OCI-M1 (cell line): ENCODE data around the gene NPAS2.

Source experiments
- DNase-seq: peaks from one replicate; lab custom pipeline; 2025; lab: John Stamatoyannopoulos, UW

The NPAS2 gene

GRCh38 chr2:100965596-100965995 is 145.7 kb downstream of the NPAS2 start:
- DNase-seq = no peak

DNA sequence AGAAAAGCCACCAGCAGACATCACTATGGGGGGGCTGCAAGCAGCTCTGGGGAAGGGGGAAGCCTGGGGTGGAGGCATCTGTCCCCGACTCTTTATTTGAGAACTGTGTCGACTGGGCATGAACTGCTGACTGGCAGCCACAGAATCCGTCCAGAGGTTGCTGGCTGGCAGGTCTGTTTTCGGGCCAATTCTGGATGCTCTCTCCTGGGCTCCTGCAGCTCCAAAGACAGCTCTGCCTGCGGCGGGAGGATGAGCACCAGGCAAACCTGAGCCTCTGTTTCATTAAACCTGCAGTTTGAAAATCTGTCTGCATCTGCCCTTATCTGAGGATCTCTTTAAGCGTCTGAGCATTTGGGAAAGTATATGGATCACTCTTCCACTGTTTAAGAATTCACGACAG is 147.8 kb downstream of the NPAS2 start:
- no peak for DNase-seq

GRCh38 chr2:100968146-100969145 is 148.5 kb downstream of the NPAS2 start:
- DNase-seq = no peak

- no peak for DNase-seq
These were observed 150.1 kb downstream of the NPAS2 start for GRCh38 chr2:100969998-100970397.

- DNase-seq = no peak
These were observed 151.3 kb downstream of the NPAS2 start for GRCh38 chr2:100971221-100971620.

GRCh38 chr2:100972452-100972851 is 152.5 kb downstream of the NPAS2 start:
- no peak for DNase-seq

DNA sequence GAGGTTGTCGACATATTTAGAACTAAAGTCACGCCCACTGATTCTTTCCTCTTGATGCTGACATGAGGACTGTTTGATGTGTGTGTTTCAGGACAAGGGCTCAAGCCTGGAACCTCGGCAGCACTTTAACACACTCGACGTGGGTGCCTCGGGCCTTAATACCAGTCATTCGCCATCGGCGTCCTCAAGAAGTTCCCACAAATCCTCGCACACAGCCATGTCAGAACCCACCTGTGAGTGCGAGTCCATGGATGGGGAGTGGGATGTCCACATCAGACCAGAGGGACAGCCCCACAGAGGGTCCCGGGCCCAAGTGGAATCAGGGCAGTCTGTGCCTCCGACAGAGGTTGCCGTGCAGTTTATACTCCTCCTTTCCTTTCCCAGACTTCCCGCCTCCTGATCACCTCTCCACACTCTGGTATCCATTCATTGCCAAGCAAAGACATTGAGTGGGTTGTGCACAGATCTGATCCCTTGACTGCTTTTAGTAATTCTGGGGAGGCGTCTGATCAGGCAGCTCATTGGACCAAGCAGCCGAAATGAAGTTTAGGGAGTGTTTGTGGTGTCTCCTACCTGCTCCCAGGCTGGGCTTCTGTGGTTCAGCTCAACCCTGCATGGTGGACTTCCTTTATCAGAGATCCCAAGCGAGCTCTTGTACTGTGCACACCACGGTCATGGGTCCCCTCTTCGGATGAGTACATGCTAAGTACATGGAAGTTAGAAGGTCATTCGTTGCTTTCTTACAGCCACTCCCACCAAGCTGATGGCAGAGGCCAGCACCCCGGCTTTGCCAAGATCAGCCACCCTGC is 155.0 kb downstream of the NPAS2 start:
- DNase-seq = no peak

DNA sequence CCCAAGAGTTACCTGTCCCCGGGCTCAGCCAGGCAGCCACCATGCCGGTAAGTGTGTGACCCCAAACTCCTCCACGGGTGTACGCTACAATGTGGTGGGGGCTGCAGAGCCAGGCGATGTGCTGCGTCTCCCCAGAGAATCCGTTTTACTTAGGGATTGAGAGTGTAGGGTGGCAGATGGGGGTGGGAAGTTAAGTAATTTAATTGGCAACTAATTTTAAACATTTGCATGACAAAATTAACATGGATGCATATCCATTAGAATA is 155.5 kb downstream of the NPAS2 start:
- DNase-seq = no peak

- DNase-seq = no peak
These were observed 156.1 kb downstream of the NPAS2 start for GRCh38 chr2:100976061-100976460.

DNA sequence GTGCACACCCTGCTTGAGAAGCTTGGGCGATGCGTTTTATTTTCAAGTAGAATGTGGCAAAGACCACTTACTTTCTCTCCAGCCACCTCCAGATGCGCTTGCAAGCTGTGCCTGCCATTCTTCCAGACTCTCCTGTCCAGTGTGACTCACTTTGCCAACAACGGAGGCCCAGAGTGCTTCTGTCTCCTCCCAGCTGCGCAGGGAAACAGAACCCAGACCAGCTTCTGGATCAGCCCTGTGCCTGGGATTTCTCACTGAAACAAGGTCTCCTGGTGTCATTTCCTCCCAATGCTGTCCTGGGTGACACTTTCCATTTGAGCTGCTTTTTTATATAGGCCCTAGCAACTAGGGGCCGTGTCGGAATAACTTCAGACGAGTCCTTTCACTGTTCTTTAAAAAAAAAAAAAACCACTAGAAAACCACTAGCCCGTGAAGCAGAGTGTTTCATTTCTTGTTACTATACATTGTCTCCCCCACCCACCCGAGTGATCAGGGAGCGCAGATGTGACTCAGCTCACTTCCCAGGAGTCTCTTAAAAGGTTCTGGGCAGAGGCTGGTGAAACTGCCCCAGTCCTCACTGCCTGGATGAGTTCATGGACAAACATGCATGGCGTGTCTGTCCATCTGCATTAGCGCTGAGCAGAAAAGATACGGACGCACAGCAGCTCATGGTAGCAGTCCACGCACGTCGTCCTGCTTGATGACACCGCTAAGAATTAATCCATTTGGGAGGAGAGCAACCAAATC is 156.9 kb downstream of the NPAS2 start:
- DNase-seq = no peak

DNA sequence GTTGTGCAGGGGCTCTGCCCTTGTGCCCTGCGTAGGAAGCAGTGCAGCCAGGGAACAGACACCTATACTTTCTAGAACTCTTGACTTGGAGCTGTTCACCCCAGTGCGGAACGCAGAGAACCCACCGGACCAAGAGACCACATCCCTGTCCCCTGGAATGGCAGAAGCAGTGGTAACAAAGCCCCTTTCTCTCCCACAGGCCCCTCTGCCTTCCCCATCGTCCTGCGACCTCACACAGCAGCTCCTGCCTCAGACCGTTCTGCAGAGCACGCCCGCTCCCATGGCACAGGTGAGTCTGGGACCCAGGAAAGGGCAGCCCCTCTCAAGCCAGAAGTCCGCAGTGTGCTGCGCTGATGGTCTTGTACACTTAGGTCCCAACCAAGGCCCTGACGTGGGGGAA is 157.6 kb downstream of the NPAS2 start:
- no peak for DNase-seq

DNA sequence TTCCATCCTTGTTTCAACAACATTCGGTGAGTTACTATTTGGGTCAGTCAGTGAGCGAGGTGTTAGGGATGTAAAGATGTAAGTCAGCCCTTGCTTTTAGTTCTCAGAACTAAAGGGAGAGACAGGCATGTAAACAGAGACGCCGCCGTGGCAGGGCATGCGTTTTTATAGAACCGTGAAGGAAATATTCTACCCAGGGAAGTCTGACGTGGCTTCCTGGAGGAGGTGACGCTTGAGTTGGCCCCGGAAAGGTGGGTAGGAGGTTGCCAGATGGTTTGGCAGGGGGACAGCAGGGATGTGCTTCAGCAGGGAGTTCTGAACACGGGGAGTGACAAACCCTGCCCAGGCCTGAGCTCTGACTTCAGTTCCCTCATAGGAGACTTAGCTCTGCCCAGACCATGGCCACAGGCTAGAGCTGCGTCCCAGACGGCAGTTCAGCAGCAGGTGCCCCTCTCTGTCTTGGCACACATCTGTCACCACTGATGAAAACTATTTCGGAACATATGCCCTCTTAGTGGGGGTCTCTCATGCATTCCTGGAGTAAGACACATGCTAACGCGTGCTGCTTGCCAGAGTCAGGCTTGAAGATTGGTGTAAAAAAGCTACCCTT is 158.7 kb downstream of the NPAS2 start:
- no peak for DNase-seq

- no peak for DNase-seq
These were observed 160.1 kb downstream of the NPAS2 start for GRCh38 chr2:100980046-100980445.

DNA sequence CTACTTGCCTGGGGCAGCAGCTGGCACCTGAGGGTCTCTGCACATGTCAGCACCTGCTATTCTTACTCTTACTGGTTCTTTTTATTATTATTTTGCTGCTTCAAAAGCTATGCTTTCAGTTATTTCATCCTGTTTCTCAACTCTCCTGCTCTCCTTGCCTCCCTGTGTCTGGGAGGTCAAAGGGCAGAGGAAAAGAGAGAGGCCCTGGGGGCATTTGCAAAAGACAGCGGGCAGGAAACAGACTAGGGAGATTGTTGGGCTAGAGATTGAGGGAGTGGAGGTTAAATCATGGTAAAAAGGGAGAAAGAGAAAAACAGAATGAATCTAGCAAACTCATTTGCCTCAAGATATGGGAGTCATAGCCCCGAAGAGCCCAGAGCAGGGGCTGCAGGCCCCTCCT is 161.1 kb downstream of the NPAS2 start:
- DNase-seq = no peak

DNA sequence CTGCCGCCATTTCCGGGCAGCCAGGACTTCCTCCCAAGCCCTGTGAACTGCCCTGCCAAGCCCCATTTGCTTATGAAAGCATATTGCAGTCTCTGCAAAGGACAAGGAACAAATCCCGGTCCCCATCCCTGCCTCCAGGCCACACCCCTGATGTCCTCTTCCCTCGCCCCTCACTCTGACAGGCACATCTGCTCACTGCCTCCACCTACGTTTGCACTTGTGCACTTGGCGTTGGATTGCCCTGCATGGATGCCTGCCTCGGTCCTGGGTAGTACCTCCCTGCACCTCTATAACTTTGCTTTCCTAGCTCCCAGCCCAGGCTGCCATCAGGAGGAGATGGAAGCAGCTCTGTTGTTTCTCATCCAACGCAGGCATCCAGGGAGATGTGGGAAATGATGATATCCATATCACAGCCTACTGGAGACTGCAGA is 162.5 kb downstream of the NPAS2 start:
- no peak for DNase-seq

DNA sequence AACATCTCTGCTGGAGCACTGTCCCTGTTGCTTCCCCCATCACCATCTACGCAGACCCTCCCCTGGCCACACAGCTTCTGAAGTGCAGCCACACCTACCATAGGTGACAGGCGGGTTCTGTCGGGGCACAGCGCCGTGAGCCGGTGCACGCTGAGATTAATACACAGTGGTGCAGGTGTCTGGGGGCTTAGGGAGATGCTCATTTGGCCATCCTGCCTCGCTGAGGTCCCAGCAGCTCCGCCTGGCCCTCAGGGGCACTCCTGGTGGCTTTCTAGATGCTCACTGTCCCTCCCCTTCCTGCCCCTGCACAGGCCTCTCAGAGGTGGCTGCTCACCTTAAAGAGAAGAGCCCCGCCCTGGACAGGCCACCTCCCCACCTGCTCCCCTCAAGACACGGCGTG is 163.3 kb downstream of the NPAS2 start:
- DNase-seq = no peak

DNA sequence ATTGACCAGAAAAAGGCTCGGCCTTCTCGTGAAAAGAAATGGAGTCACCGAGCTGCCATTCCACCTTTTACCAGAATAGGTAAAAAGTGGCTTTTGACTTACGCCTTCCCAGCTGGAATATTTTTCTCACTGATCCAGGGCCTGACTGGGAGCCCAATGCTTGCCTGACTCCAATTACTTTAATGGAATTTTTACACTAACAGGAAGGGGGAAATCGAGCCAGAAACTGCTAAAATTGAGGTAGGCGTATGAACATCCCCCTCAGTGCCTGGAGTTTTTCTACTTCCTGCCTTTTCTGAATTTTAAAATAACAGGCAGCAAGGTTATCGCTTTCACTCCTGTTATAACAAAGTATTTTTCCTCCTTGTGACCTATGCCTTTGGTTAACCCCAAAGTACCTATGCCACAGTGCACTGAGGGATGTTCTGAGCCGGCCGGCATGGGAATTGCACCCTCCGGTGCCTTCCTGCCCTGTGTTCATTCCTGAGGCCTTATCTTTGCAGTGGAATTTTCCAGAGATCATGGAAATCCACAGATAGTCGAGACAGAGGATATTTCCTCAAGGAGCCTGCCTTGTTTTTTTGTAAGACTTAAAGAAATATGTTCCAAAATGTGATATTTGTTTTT is 163.9 kb downstream of the NPAS2 start:
- DNase-seq = no peak

DNA sequence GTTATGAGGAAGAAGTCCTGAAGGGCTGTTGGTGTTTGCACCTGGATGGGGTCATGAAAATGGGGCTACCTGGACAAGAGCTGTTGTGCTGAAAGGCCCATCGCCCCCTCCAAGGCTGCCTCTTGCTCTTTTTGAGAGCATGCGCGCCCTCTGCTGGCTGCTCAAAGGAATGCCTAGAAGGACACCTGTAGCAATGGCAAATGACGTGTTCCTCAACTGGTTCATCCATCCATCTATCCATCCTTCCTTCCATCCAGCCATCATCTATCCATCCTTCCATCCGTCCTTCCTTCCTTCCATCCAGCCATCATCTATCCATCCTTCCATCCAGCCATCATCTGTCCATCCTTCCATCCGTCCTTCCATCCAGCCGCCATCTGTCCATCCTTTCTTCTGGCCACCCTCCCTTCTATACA is 165.0 kb downstream of the NPAS2 start:
- DNase-seq = peak; percentile 63

DNA sequence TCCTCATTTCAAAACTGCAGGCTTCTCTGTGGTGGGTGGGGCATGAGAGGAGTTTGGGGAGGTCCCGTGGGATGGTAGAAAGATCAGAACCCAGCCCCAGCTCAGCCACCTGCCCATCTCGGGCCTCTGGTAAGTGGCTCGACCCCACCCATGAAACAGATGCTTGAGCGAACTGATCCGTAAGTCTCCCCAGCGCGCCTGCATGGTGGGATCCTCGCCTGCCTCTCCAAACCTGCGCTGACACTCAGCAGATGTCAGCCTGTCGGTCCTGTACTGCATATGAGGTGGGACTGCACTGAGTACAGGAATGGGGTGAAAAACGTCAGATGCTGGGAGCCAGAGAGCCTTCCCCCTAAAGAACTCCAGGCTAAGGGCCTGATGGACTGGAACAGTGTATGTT is 166.2 kb downstream of the NPAS2 start:
- no peak for DNase-seq

DNA sequence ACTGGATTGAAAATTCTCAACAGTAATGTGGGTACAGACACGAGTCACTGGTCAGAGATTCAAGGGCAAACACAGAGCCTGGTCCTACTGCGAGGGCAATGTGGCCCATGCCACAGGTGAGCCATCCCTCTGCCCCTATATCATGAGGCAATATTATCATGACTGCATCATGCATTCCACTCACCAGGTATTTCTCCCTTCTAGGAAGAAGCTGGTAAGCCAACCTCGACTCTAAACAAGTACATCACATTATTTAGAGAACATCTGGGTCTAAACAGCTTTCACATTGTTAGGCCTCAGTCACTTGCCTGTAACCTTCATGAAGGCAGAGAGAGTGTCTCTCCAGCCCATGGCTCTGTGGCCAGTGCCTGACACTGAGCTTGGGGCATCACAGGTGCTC is 167.6 kb downstream of the NPAS2 start:
- no peak for DNase-seq

DNA sequence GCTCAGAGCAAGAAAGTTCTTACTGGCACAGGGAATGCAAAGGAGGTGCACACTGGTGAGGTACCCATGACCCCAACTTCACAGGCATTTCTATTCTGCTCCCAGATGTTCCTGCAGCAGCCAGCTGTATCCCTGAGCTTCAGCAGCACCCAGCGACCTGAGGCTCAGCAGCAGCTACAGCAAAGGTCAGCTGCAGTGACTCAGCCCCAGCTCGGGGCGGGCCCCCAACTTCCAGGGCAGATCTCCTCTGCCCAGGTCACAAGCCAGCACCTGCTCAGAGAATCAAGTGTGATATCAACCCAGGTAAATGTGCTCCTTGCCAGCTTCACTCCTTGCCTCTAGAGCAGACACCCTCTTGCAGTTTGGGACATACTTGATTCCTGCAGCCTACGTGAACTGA is 168.0 kb downstream of the NPAS2 start:
- DNase-seq = no peak
